Fibroblast of peridontal ligament (primary cell): ENCODE measurements around the gene SLC22A8.
A peak's percentile ranks its signal among the peaks of the same experiment; 100 is the strongest.
"Not testable (repeated sequence)": the region's sequence is repeated elsewhere in the genome, so short reads cannot be mapped to it uniquely, and the experiment has no call there.

Experiments used
- DNase-seq: peaks from one replicate; pipeline ENCODE4 v3.0.0-alpha.2; 2010; ENCODE audit errors: extremely low read depth

The SLC22A8 gene

DNA sequence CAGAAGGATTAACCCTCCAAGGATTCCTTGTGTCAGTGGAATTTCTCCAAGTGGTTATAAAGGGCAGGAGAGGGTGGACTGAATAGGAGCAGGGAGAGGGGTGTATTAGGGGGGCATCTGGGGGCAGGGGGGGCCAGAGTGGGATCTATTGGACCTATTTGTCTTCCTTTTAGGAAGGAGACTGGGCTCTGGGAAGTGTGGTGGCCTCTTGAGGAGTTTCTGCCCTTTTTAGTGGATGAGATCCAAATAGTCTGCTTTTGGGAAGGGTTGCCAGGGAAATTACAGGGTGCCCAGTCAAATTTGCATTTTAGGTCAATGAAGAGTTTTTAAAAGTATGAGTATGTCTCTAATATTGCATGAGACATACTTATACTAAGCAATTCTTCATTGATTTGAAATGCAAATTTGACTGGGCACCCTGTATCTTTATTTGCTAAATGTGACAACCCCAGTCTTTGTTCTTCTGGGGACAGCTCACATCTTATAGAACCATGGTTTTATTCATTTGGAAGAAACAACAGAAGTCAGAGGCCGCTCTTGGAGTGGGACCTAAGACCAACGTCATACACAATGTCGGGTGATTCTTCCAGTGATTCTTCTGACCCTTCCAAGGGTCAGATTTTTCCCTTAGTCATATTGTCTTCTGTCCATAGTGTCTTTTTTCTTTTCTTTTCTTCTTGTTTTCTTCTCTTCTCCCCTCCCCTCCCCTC is 30.4 kb downstream of the SLC22A8 start:
- no peak for DNase-seq

DNA sequence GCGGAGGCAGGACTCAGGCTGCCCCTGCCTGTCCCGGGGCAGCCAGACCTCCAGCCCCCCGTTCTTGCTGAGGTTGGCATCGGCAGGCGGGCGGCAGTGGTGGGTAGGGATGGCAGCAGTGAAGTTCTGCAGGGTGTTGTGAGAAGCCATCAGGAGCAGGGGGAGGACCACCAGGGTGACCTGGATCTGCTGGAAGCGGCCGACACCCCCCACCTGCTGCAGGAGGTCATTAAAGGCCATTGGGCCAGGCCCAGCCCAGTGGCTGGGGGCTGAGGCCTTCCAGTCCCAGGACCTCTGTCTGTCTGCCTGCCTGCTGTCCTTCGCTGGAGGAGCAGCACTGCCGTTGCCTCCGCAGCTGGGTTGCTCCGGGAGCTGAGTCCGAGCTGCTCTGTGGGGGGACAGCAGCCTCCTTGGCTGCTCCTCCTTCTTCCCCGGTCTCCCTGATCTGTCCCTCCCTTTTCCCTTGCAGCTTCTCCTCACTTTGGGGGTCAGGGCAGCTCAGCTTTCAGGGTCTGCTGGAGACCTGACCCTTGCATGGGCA is 31.1 kb downstream of the SLC22A8 start, which contains the start of gene SLC22A6:
Gene SLC22A6, minus strand, starts transcription at position 517 of the 541 bp plus-strand sequence. Its CDS starts 277 bp downstream, at position 240.
- DNase-seq, result no peak

DNA sequence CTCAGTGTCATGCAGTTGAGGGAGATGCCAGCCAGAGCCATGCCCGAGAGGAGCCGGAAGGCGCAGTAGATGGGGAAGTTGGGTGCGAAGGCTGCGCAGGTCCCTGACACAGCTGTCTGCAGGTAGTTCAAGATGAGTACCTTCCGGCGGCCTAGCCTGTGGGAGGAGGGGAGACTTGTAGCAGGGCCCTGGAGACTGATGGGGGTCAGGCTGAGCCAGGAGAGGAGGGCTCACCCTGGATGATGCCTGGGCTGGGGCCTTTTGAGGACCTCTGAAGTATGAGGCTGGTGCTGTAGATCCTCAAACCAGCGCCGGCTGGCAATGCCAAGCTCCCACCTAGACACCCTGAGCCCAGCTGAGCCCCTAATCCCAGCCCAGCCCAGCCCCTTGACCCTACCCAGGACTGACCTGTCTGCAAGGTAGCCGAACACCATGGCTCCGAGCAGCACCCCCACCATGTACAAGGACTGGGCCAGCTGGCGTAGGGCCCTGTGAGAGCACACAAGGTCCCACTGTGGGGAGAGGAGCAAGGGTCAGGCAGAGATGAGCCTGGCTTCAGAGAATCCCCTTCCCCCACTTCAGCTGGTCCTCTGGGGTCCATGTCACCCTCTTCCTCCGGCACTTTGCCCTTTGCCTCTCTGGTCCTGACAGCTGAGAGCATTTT is 32.0 kb downstream of the SLC22A8 start:
- DNase-seq, result no peak

DNA sequence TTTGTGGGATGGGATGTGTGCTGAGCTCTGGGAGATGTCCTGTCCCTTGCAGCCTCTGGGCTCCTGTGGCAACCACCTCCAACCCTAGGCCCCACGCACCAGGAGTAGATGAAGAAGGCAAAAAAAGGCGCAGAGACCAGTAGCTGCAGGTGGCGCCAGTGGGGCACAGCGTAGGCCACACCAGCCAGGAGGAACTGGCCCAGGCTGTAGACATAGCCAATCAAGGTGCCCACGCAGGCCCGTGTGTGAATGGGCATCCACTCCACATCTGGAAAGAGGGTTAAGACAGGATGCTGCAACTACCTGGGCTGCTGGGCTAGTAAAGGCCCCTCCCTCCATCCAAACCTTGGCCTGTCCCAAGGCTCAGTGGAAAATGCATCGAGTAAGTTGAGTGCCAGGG is 33.9 kb downstream of the SLC22A8 start:
- no peak for DNase-seq

DNA sequence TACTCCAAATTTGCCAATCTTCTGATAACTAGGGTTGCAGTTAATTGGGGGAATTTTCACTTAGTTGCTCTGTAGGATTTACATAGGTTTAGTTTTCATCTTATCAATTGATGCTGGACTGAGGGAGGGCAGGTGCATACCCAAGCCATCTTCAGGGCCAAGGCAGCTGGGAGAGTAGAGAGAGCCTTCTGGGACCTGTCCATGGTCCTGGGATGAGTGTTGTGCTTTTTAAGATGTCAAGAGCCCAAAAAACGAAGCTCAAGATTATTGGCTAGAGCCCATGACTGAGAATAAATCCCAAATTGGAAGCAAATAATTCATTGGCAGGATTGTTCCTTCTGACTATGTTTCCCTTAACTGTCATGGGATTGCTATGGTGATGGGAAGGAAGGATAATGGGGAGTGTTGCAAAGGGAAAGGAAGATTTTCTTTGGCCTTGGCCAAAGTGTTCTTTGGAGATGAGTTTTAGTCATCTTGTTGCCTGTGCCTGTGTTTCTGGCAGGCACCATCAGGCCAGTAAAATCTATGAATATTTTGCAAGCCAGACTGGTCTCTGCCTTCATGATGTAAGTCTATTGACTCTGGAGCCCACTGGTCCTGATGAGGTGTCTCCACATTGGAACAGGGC is 35.4 kb downstream of the SLC22A8 start:
- peak; percentile 9 for DNase-seq

DNA sequence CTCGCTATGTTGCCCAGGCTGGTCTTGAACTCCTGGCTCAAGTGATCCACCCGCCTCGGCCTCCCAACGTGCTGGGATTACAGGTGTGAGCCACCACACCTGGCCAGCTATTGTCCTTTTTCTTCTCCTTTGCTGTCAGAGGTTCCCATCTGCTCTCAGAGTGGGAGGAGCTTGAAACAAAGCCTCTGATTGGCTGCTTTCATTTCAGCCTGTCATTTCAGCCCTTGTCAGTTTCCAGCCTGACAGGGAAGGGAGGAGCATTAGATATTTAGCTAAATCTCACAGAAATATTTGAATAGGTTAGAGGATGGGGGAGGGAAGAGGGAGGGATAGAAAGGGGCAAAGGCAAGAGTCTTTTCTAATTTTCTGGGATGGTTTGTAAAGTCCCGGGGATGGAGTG is 39.5 kb downstream of the SLC22A8 start:
- DNase-seq, result no peak

DNA sequence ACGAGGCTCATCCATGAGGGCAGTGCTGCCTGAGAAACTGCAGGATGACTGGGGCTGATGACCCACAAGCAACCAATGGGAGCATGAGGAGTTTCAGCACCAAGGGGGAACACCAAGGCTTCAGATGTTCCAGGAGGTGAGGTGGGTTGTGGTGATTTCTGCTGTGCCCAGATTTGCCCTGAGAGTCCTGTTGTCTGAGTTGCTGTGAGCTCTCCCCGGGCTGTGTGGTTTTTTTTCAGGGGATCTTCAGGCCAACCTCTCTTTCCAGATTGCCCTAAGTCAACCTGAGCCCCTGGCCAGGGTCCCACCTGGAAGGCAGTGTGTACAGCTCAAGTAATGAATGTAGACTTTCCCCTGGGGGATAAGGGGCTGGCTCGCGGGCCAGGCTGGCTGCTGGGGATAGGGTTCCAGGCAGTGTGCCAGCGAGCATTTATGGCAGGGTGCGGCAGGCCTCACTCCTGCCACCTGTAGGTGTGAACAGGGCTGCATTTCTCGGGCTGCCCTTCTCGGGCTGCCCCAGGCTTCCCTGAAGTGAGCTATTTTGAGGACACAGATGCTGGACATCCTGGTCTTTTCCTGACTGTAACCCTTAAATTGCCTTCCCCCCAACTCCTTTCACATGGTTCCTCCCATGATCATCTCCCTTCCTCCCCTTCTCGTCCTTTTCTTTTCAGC is 40.7 kb downstream of the SLC22A8 start:
- no peak for DNase-seq

DNA sequence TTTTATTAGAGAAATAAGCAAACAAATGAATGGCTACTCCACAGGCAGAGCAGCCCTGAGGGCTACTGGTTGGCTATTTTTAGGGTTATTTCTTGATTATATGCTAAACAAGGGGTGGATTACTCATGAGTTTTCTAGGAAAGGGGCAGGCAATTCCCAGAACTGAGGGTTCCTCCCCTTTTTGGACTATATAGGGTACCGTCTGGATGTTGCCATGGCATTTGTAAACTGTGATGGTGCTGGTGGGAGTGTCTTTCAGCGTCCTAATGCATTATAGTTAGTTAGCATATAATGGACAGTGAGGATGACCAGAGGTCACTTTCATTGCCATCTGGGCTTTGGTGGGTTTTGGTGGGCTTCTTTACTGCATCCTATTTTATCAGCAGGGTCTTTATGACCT is 50.1 kb downstream of the SLC22A8 start:
- DNase-seq, result no peak

DNA sequence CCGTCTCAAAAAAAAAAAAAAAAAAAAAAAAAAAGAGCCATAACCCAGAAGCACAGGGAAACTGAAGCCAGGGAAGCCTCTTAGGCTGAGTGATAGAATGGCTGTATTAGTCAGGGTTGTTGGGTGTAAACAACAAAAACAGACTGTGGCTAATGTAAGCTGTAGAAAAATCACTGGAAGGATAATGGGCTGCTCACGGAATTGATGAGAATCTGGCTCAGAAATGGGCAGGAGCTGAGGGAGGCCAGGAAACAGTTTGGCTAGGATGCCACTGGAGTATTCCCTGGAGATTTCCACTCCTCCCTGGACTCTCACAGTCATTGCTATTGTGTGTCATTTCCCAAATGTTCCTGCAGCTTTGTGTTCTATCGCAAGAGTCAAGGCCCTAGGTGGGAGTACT is 53.2 kb downstream of the SLC22A8 start:
- no peak for DNase-seq

DNA sequence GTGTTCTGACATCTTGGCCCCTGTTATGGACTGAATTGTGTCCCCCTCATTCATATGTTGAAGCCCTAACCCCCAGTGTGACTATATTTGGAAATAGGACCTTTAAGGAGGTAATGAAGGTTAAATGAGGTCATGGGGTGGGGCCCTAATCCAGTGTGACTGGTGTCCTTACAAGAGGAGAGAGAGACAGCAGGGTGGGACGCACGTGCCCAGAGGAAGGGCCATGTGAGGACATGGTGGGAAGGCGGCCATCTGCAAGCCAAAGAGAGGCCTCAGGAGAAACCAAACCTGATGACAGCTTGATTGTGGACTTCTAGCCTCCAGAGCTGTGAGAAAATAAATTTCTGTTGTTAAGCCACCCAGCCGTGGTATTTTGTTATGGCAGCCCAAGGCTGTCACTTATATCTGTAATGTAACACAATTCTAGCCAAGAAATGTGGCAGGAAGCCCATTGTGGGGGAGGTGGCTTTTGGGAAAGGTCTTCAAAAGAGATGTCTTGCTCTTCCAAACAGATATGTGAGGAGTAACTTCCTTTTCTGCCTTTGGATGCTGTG is 54.5 kb downstream of the SLC22A8 start:
- DNase-seq, result no peak

DNA sequence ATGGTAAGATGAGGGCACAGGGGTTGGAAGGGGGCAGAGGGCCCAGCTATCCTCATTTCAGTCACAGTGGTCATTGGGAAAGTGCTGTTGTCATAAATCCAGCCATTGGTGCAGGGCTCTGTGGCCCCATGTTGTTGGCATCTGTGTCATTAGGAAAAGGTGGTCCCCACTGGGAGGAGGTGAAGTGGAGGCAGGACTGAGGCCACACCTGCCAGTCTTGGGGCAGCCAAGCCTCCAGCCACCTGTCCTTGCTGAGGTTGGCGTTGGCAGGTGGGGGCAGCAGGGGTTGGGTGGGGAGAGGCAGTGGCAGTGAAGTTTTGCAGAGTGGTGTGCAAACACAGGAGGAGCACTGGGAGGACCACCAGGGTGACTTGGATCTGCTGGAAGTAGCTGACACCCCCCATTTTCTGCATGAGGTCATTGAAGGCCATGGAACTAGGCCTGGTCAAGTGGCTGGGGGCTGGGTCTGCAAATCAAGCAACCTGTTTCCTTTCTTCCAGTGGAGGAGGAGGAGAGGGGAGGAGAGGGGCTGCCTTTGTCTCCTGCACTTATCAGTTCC is 56.1 kb downstream of the SLC22A8 start:
- no peak for DNase-seq

DNA sequence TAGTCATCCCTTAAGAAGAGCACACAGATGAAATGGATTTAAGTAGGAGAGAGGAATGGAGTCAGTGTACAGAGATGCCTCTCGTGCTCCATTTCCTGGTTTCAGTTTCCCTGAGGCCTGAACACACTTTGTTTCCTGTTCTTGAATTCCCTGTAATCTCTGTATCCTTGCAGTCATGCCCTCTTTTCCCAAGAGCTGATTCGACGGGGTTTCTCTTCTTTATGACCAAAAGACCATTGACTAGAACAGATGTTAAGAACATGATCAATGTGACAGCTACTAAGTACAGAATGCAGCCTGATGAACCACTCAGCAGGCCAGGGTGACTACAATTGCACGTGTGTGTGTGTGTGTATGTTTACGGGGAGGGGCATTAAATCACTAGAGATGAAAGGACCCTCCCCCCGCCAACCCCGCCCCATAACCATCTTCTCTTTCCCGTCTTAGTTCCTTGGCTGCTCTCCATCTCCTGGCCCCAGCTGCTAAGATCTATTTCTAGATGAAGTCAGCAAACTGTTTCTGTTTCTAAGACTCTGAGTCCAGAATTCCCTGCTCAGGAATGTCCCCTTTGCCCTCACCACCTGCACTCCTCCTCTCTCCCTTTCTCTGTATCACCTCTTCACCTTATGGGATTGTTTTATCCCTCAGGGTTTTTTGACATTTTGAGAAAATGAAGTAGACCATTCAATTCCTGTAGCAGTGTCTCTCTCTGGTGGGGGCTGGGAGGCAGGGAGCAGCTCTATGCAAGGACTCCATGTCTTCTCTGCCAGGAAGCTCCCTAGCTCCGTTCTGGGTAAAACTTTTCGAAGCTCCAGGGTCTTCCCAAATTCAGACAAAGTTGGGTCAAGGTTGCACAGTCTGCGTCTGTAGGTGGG is 56.9 kb downstream of the SLC22A8 start:
- peak; percentile 5 for DNase-seq

DNA sequence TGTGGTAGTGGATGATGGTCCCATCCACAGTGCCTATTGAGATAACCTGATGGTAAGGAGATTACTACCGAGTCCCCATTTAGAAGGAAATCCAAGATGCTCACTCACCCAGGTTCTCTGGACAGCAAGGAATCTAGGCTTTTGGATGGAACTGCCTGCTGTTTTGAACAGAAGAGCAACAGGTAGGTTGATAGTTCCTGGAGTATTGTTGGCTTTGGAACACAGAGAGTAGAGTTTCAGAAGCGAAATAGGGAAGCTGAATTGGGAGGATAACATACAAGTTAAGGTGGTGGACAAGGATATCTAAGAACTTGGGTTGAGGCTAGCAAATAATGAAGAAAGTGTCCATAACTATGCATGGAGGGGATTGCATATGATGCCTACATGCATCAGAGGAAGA is 58.5 kb downstream of the SLC22A8 start:
- no peak for DNase-seq

DNA sequence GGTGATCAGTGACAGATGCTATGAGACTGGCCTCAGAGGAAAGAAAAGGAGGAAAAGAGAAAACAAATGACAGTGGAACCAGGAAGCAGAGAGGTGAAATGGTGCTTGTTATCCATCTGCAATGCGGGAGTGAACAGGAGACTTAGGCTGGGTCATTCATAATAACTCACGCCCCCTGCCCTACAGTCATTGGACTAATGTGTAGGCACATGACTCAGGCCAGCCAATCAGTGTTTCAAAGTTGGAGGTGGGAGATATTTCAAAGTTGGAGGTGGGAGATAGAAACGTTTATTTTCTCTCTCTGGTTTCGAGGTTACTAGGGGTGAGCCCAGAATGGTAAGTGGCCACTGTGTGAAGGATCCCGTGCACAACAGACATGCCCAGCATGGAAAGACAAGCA is 61.2 kb downstream of the SLC22A8 start:
- no peak for DNase-seq

DNA sequence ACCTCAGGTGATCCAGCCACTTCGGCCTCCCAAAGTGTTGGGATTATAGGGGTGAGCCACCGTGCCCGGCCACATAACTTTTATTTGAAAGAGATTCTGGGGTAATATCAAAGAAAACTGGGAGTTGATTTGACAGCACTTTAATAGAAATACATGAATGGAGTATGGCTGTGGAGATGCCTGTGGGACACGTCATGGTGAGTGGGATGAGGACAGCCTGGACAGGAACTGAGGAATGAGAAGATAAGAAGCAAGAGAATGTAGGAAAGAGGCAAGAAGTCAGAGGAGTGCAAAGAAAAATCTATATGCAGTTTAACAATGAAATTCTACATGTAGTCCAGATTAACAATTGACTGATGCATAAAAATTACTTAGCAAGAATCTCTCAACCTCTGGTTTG is 61.8 kb downstream of the SLC22A8 start:
- no peak for DNase-seq

DNA sequence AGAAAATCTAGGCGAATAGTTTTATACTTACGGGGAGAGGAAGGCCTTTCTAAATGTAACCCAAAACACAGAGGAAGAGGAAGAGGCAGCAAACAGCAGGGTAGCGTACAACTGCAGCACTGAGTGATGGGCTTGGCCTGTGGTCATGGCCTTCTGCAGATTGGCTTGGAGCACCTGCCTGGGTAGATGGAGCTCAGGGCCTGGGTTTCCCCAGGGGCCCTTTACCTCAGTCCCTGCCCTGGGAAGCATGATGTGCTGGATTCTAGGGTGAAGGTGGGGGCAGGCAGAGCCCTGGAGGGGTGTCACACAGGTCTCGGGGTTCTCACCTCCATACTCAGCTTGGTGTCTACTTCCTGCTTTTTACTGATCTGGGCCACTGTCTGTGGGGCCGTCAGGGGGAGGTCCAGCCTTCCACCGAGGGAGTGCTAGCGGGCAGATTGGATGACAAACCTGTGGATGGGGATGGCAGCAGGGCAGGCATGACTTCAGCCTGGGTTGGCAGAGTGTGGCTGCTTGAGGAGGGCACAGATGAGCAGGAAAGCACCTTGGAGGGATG is 66.8 kb downstream of the SLC22A8 start:
- DNase-seq, result no peak

DNA sequence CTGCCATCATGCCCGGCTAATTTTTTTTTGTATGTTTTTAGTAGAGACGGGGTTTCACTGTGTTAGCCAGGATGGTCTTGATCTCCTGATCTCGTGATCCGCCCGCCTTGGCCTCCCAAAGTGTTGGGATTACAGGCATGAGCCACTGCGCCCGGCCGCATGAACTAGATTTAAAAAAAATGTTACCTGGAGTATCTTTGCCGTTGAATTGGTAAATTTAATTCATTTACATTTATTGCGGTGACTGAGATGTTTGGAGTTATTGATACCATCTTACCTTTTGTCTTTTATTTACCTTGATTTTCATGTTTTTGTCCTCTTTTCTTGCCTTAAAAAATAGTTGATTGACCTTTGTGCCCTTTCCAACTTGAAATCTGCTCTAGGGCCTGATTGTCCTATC is 70.1 kb downstream of the SLC22A8 start:
- not testable (repeated sequence) for DNase-seq
